Measurements from ENCODE around the gene OR8B12.

GRCh38 chr11:124499711-124500110 is 43.7 kb downstream of the OR8B12 start:
- no peak for TF ChIP-seq CTCF (IDR thresholded peaks at IDR 0.05; ENCODE audit: insufficient read depth, low read length, poor library complexity, severe bottlenecking)
- no peak for TF ChIP-seq EZH2phosphoT487 (conservative IDR thresholded peaks at IDR 0.05; ENCODE audit: low read length)

Data from SU-DHL-6 (cell line).